ENCODE results near the gene TMEM161A. TPM values are rescaled to one million over a fixed set of nuclear protein-coding genes. Genes with fewer than 3 reads are reported as not detected.
A peak's percentile ranks its signal among the peaks of the same experiment; 100 is the strongest.
"Not testable (repeated sequence)": the region's sequence is repeated elsewhere in the genome, so short reads cannot be mapped to it uniquely, and the experiment has no call there.

Gene TMEM161A
- total RNA-seq (2014; rRNA removed; shearing (Covaris generic)): 38.7 and 44.9 TPM in 2 replicates
- polyA plus RNA-seq (2014; cell fraction: nucleus; rRNA removed): 72.4 and 75.9 TPM in 2 replicates

- DNase-seq (ENCODE audit: extremely low read depth, low read depth): peak; percentile 96
Observed at GRCh38 chr19:19138109-19138981, at the start of gene TMEM161A. Gene TMEM161A (minus strand): TSS chr19:19138478. CDS start chr19:19138428, 50 bp downstream.

- DNase-seq (ENCODE audit: extremely low read depth, low read depth): no peak
Observed at GRCh38 chr19:19186742-19187141, 48.5 kb upstream of the TMEM161A start.

GRCh38 chr19:19185853-19186740 lies 47.8 kb upstream of the TMEM161A start:
- peak; percentile 40 for DNase-seq (ENCODE audit: extremely low read depth, low read depth)

- DNase-seq (ENCODE audit: extremely low read depth, low read depth): no peak
Observed at GRCh38 chr19:19181488-19181998, 43.3 kb upstream of the TMEM161A start.

DNA sequence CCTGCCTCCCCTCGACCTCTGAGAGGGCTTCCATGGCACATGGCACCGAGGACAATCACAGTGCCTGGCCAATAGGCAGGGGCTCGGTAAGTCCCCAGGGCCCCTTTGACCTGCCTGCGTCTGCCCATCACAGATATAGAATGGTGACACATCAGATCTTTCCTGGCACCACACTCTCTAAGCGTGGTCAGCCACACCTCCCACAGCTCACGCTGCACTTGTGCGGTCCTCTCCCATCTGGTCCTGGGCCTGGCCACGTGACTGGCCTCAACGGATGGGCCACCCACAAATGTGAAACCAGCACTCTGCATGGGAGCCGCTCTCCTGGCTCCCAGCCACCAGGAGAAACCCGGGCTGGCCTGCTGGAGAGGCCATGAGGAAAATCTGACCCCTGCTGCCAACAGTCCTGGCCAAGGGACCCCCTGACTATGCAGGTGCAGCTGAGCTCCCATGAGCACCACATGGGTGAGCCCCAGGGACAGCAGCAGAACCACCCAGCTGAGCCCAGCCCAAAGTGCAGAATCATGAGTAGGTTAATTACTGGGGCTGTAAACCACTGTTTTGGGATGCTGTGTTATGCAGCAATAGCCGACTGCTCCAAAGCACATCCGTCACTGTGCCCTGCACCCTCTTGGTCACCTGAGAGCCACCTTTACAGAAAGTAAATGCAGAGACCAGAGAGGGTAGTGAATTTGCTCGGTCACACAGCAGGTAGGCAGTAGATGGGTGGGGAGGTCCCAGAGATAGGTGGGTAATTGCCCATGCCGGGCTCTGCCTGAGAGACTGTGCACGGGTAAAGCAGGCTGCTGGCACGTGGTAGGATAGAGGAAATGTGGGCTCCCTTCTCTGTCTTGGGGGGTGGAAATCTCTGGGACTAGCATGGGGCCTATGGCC lies 41.5 kb upstream of the TMEM161A start:
- DNase-seq (ENCODE audit: extremely low read depth, low read depth): no peak

DNA sequence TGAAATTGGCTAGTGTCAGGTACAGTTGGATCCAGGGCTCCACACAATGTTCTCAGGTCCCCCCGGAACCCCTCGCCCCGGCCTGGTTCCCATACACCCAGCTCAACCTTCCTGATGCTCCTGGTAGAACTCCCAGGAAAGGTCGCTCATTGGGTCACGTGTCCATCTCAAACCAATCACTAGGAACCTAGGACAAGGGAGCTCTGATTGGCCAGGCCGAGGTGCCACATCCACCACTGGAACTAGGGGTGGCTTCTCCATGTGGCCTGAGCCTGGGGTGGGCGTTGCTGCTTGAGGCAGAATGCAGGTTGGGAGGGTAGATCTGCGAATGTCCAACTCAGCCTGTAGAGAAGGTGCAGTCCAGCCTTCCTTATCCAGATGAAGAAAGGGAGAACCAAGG lies 38.7 kb upstream of the TMEM161A start:
- no peak for DNase-seq (ENCODE audit: extremely low read depth, low read depth)

- not testable (repeated sequence) for DNase-seq (ENCODE audit: extremely low read depth, low read depth)
Observed at GRCh38 chr19:19173243-19173642, 35.0 kb upstream of the TMEM161A start.

GRCh38 chr19:19171821-19172532 lies 33.7 kb upstream of the TMEM161A start:
- DNase-seq (ENCODE audit: extremely low read depth, low read depth): peak; percentile 27

DNA sequence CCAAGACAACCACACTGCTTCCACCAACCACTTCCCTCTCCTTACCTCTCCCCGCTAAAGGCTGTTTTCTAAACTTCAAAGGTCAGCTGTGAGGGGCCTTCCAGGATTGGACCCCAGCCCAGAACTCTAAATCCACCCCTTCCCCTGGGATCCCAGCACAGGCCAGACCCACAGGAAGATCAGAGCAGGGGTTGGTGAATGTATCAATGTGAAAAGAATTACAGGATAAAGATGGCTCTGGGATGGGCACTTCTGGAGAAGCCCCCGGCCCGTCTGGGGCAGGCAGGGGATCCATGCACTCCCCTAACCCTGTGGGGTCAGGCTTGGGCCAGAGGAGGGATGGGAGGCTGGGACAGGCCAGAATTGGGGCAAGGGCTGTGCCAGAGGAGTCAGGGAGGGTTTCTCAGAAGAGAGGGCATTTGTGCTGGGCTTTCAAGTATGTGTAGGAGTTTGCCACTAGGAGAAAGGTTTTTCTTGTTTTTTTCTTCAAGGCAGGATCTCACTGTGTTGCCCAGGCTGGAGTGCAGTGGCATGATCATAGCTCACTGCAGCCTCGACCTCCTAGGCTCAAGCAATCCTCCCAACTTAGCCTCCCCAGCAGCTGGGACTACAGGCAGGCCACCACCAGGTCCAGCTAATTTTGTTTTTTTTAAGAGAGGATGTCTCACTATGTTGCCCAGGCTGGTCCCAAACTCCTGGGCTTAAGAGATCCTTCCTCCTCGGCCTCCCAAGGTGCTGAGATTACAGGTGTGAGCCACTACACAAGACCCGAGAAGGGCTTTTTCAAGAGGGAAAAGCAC lies 32.8 kb upstream of the TMEM161A start:
- DNase-seq (ENCODE audit: extremely low read depth, low read depth): no peak

DNA sequence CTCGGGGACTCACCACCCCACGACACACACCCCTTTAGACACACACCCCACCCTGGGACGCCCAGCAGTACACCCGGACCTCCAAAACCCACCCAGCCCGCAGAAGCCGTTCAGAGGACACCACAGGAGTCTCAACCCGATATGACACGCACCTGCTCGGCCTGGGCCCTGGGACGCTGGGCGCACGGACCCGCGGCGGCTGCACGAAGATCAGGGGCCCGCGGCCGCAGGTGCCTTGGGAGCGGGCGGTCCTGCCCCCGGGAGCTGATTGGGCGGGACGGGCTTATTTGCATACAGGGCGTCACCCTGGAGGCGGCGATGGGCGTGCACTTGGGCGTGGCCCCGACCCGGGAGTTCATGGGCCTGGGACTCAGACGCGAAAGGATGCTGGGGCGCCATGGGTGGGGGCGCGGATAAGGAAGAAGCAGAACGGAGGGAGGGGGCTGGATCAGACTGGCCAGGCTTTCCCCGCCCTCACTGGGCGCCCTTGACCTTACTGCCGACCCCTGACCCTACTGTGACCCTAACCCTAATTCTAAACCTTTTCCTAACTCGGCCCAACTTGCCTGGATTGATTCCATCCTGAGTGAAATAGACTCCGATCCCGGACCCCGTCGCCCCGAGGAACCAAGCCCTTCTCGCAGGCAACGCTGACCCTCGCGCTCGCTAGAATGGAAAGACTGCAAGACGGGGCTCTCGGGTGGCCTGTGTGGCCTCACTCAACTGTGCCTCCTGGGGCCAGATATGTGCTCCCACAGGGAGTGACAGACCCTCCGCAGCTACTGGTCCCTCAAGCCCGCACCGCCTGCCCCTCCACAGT lies 32.0 kb upstream of the TMEM161A start, which contains the start of gene MEF2B:
TSS of gene MEF2B (minus strand) at position 211 of the 820 bp plus-strand sequence. CDS start 19,528 bp downstream, outside the sequence.
- DNase-seq (ENCODE audit: extremely low read depth, low read depth): peak; percentile 63

DNA sequence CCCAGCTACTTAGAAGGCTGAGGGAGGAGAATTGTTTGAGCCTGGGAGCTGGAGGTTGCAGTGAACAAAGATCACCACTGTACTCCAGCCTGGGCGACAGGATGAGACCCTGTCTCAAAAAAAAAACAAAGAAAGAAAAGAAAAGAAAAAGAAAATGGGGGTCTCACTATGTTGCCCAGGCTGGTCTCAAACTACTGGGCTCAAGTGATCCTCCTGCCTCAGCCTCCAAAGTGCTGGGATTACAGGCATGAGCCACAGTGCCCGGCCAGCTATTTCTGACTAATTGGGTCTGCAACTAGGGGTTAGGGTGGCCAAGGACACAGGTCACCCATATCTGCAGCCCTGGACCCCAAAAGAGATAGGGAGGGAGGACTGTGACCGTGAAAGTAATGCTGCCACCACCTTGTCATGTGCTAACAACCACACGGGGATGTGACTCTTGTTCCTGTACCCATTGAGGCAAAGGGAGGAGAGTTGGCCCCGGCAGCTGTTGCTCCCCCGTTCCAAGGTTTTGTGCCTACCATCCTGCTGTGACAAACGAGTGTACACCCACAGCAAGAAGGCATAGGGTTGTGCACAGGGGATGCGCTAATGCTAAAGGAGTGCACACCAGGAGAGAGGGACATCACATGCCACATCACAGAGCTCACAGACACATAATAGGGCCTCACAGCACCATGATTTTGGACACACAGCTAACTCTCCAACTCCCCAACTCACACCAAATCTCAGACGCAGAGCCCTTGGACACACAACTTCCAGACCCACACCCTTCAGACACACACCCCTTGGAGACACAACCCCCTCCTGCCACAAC lies 31.2 kb upstream of the TMEM161A start:
- DNase-seq (ENCODE audit: extremely low read depth, low read depth): no peak

GRCh38 chr19:19167612-19168011 lies 29.3 kb upstream of the TMEM161A start:
- DNase-seq (ENCODE audit: extremely low read depth, low read depth): no peak

- DNase-seq (ENCODE audit: extremely low read depth, low read depth): no peak
Observed at GRCh38 chr19:19165396-19165795, 27.1 kb upstream of the TMEM161A start.

DNA sequence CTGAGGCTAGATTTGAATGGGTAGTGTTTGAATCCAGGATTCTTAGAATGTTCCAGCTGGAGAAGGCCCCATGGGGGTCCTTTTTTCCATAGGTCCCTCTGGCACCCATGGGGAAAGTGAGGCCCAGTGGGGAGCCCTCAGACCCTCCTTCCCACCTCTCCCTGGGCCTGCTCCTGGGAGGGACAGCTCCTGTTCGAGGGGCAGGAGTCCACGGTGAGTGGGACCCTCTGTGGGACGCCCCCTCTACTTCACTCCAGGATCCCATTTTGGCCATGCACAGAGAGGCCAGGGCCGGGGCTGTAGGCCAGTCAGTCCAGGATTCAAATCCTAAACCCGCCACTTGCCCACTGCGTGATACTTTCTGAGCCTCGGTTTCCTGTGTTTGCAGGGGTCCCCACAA lies 24.2 kb upstream of the TMEM161A start:
- DNase-seq (ENCODE audit: extremely low read depth, low read depth): no peak

DNA sequence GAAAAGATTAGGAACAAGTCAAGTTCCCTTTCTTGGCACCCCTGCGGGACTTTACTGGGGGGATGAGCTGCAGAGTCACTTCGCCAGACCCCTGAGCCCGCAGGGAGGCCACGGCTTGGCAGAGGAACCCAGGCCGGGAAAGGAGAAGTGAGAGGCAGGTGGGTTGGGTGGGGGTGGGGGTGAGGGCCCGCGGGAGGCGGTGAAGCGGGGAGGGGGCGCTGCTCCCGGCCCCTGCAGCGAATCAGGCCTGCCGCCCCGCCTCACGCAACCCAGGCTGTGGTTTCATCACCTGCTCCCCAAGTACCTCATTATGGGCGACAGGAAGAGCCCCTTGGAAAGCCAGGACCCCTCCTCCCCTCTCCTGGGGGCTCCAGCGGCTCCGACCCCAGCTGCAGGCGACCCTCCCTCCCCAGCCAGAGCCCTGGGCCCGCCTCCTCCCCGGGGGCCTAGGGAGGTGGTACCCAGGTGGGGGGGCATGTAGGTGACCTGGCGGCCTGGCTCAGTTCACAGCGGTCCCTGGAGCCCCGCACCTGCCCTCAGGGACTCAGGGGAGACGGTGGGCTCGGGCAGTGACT lies 22.3 kb upstream of the TMEM161A start:
- DNase-seq (ENCODE audit: extremely low read depth, low read depth): no peak

GRCh38 chr19:19159534-19159933 lies 21.3 kb upstream of the TMEM161A start:
- no peak for DNase-seq (ENCODE audit: extremely low read depth, low read depth)

Data from NCI-H460 (cell line).